SU-DHL-6 (cell line): Measurements from ENCODE around the gene PGAP6.
"Not testable (repeated sequence)": the region's sequence is repeated elsewhere in the genome, so short reads cannot be mapped to it uniquely, and the experiment has no call there.

ENCODE experiments used
- H2AFZ ChIP-seq: fragments of 200-600 bp; sonication (generic); 2 replicates; pipeline ENCODE4 v1.6.1; 2014; ENCODE audit warnings: low read depth, mild to moderate bottlenecking, moderate library complexity, mixed read lengths, antibody characterized with exemption, low read length; ENCODE audit not compliant: severe bottlenecking
- H3F3A ChIP-seq: fragments of 200-600 bp; shearing (Covaris generic); 2 replicates; pipeline ENCODE4 v1.6.0; 2016; ENCODE audit warnings: antibody characterized with exemption, mild to moderate bottlenecking; ENCODE audit not compliant: insufficient read depth
- H3K27ac ChIP-seq: fragments of 200-600 bp; sonication (generic); 2 replicates; pipeline ENCODE4 v1.5.1; 2016; ENCODE audit warnings: low read depth, mild to moderate bottlenecking, low read length, moderate library complexity, mixed read lengths
- H3K27me3 ChIP-seq: fragments of 200-600 bp; sonication (generic), shearing (Covaris generic); 2 replicates; pipeline ENCODE4 v1.6.0; 2014; ENCODE audit warnings: mild to moderate bottlenecking, low read length
- H3K36me3 ChIP-seq: fragments of 200-600 bp; sonication (generic); 2 replicates; pipeline ENCODE4 v1.6.1; 2014; ENCODE audit warnings: mild to moderate bottlenecking, low read length, mixed read lengths
- H3K4me2 ChIP-seq: fragments of 300-600, 200-600 bp; shearing (Covaris generic), sonication (generic); 2 replicates; pipeline ENCODE4 v1.6.0; 2014; ENCODE audit warnings: low read length, low read depth, mild to moderate bottlenecking; ENCODE audit not compliant: poor library complexity, severe bottlenecking
- H3K4me3 ChIP-seq: fragments of 200-600 bp; sonication (generic); 2 replicates; pipeline ENCODE4 v1.5.1; 2014; ENCODE audit warnings: antibody characterized with exemption, low read length, mild to moderate bottlenecking, mixed read lengths; ENCODE audit not compliant: insufficient read depth, poor library complexity, severe bottlenecking
- H3K79me2 ChIP-seq: fragments of 200-600 bp; sonication (generic); 2 replicates; pipeline ENCODE4 v1.6.1; 2014; ENCODE audit warnings: mild to moderate bottlenecking, low read length, moderate library complexity; ENCODE audit not compliant: insufficient read depth
- H3K9ac ChIP-seq: fragments of 200-600 bp; sonication (generic); 2 replicates; pipeline ENCODE4 v1.7.0; 2014; ENCODE audit warnings: mild to moderate bottlenecking, low read length
- H3K9me2 ChIP-seq: fragments of 200-600 bp; sonication (generic); replicated peaks from 2 replicates; pipeline ENCODE4 v1.6.1; 2014; ENCODE audit warnings: low read length; ENCODE audit not compliant: insufficient read depth
- H3K9me3 ChIP-seq: fragments of 200-600 bp; sonication (generic); 2 replicates; pipeline ENCODE4 v1.6.1; 2014; ENCODE audit warnings: low read length, mixed read lengths; ENCODE audit not compliant: insufficient read depth
- H4K20me1 ChIP-seq: fragments of 200-600 bp; sonication (generic); 2 replicates; pipeline ENCODE4 v1.6.1; 2014; ENCODE audit warnings: low read depth, mild to moderate bottlenecking, antibody characterized with exemption, low read length, moderate library complexity, mixed read lengths
- EZH2phosphoT487 ChIP-seq: fragments of 200-600 bp; sonication (generic), shearing (Covaris generic); conservative IDR thresholded peaks from 2 replicates; pipeline ENCODE4 v1.6.1; 2018; ENCODE audit warnings: mild to moderate bottlenecking, antibody characterized with exemption, low read length, moderate library complexity, mixed read lengths
- TF ChIP-seq, protein P1 (sequence below): fragments of 200-600 bp; sonication (generic); IDR thresholded peaks from one replicate; pipeline ENCODE4 v1.5.1; 2017; ENCODE audit warnings: antibody characterized with exemption, mild to moderate bottlenecking, low read length, moderate library complexity; ENCODE audit not compliant: insufficient read depth, poor library complexity, severe bottlenecking

Gene PGAP6

DNA sequence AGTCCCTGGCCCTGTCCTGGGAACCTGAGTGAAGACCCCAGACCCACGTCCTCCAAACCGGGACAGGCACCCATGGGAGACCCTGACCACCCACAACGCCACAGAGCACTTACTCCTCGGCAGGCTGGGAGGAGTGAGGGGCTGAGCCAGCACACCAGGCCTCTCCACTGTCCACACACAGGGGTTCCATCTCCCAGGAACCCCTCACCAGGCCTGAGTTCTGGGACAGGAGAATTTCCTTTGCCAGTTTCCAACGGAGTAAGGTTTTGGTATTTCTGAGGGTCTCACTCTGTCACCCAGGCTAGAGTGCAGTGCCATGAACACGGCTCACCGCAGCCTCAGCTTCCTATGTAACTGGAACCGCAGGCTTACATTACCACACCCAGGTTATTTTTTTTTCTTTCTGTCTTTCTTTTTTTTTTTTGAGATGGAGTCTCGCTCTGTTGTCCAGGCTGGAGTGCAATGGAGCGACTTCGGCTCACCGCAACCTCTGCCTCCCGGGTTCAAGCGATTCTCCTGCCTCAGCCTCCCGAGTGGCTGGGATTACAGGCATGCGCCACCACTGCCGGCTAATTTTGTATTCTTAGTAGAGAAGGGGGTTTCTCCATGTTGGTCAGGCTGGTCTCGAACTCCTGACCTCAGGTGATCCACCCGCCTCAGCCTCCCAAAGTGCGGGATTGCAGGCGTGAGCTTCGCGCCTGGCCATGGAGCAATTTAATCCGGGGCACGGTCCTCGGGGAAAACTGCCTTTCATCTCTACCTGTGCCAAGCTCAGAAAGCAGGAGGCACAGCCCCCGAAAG is 1.6 kb downstream of the PGAP6 start:
- H3K79me2 ChIP-seq = peaks cover 3% of the 10 kb centered on the region; the same call in 1 of the 2 replicates
- no peaks in the 10 kb centered on the region for H3K9me2 ChIP-seq
- no peak overlapping the region for H3K27ac ChIP-seq
- no peak overlapping the region for H3K9ac ChIP-seq
- H3K4me3 ChIP-seq = no peak overlapping the region
- H4K20me1 ChIP-seq = no peaks in the 10 kb centered on the region
- H3K27me3 ChIP-seq = no peaks in the 10 kb centered on the region
- no peaks in the 10 kb centered on the region for H3K9me3 ChIP-seq
- H2AFZ ChIP-seq = no peak overlapping the region
- peaks cover 11% of the 10 kb centered on the region for H3F3A ChIP-seq
- H3K4me2 ChIP-seq = peak overlapping the region; percentile 65
- H3K36me3 ChIP-seq = no peaks in the 10 kb centered on the region
- TF ChIP-seq, protein P1, sequence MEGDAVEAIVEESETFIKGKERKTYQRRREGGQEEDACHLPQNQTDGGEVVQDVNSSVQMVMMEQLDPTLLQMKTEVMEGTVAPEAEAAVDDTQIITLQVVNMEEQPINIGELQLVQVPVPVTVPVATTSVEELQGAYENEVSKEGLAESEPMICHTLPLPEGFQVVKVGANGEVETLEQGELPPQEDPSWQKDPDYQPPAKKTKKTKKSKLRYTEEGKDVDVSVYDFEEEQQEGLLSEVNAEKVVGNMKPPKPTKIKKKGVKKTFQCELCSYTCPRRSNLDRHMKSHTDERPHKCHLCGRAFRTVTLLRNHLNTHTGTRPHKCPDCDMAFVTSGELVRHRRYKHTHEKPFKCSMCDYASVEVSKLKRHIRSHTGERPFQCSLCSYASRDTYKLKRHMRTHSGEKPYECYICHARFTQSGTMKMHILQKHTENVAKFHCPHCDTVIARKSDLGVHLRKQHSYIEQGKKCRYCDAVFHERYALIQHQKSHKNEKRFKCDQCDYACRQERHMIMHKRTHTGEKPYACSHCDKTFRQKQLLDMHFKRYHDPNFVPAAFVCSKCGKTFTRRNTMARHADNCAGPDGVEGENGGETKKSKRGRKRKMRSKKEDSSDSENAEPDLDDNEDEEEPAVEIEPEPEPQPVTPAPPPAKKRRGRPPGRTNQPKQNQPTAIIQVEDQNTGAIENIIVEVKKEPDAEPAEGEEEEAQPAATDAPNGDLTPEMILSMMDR = no peak
- no peak for TF ChIP-seq EZH2phosphoT487

DNA sequence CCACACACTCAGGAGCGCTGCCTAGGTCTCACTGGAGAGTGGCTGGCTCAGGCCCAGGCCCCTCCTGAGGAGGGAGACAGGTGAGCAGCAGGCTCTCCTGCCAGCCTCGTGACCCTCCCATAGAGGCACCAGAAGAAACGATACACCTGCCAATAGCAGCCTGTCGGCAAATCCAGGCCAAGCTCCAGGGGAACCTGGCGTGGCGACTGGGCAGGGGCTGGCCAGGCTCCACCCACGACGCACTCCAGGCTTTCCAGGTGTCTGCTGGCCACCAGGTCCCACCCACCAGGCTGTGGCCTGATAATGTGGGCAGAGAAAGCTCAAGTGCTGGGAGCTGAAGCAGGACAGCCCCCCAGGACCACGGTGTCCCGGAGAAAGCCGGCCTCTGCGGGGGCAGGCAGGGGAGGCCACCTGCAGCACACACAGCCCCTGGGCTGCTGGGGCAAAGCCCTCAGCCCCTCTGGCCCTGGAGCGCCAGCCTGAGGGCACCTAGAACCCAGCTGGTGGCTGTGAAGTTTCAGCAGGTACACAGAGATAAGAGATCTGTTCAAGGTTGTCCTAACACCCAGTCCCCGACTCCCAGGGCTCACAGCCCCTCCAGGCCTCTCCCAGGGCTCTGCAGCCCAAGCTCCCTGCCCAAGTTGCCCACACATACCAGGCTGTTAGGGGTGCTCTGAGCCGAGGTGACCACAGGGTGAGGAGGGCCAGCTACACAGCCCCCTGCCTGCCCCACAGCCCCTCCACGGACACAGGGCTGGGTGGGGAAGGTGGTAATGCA is 2.4 kb downstream of the PGAP6 start:
- Histone ChIP-seq H3F3A (peaks cover 11% of the 10 kb centered on the region), H2AFZ (no peak overlapping the region), H3K9me3 (no peaks in the 10 kb centered on the region), H3K36me3 (no peaks in the 10 kb centered on the region), H3K4me3 (no peak overlapping the region), H3K9ac (no peak overlapping the region), H3K9me2 (no peaks in the 10 kb centered on the region), H4K20me1 (no peaks in the 10 kb centered on the region), H3K27ac (no peak overlapping the region), H3K27me3 (no peaks in the 10 kb centered on the region), H3K4me2 (no peak overlapping the region), H3K79me2 (peaks cover 3% of the 10 kb centered on the region; the same call in 1 of the 2 replicates)
- TF ChIP-seq, protein P1 = no peak
- TF ChIP-seq EZH2phosphoT487 = no peak

DNA sequence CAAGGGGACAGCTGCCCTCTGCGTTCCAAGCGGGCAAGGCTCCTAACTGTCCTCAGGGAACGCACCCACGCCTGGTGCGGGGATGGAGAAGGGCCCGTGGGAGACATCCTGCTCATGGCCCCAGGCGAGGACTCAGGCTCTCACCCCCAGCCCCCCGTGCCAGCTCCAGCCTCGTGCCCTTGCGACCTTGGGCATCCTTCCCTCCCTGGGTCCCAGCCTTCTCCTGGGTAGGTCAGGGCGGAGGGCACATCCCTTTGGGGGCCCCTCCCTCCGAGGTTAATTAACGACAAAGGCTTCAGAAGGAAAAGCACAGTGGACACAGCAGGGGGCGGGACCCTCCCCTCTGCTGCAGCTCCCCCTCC is 3.0 kb downstream of the PGAP6 start:
- Histone ChIP-seq H3F3A (peaks cover 11% of the 10 kb centered on the region), H3K9me3 (no peaks in the 10 kb centered on the region), H3K4me3 (no peak overlapping the region), H3K9ac (no peak overlapping the region), H3K27ac (no peak overlapping the region), H3K27me3 (no peaks in the 10 kb centered on the region), H3K79me2 (peaks cover 3% of the 10 kb centered on the region; the same call in 1 of the 2 replicates), H4K20me1 (no peaks in the 10 kb centered on the region), H3K9me2 (no peaks in the 10 kb centered on the region), H2AFZ (no peak overlapping the region), H3K36me3 (no peaks in the 10 kb centered on the region), H3K4me2 (no peak overlapping the region)
- TF ChIP-seq, protein P1 = no peak
- TF ChIP-seq EZH2phosphoT487 = no peak

DNA sequence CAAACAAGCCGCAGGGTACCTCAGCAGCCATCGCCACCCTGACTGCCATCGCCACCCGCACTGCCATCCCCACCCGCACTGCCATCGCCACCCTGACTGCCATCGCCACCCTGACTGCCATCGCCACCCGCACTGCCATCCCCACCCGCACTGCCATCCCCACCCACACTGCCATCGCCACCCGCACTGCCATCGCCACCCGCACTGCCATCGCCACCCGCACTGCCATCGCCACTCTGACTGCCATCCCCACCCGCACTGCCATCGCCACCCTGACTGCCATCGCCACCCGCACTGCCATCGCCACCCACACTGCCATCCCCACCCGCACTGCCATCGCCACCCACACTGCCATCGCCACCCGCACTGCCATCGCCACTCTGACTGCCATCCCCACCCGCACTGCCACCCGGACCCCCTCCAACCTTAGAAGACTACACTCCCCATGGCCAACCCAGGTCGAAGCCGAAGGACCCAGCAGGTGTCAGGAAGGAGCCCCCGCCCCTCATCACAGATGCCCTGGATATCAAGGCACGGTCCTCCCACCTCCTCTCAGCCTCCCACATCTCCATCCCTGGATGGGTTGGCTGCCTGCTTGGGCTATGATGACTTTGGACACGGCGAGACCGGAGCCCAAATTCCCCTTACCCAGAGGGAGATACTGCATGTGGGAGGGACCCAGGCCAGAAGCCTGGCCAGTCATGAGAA is 3.5 kb downstream of the PGAP6 start:
- not testable (repeated sequence) for H3K4me2 ChIP-seq, H2AFZ ChIP-seq, H3K79me2 ChIP-seq, H3K9ac ChIP-seq, H3K4me3 ChIP-seq, H4K20me1 ChIP-seq, H3K9me2 ChIP-seq, H3K36me3 ChIP-seq, H3K9me3 ChIP-seq, H3F3A ChIP-seq, H3K27ac ChIP-seq, H3K27me3 ChIP-seq
